Middle frontal gyrus (tissue), 1 donor: Measurements from ENCODE around the gene NEK7.
"Not testable (repeated sequence)": the region's sequence is repeated elsewhere in the genome, so short reads cannot be mapped to it uniquely, and the experiment has no call there.

Experiments used
- DNase-seq: peaks from one replicate; pipeline ENCODE4 v3.0.0-alpha.2; 2015; ENCODE audit warnings: low spot score; ENCODE audit errors: extremely low spot score

NEK7 gene

DNA sequence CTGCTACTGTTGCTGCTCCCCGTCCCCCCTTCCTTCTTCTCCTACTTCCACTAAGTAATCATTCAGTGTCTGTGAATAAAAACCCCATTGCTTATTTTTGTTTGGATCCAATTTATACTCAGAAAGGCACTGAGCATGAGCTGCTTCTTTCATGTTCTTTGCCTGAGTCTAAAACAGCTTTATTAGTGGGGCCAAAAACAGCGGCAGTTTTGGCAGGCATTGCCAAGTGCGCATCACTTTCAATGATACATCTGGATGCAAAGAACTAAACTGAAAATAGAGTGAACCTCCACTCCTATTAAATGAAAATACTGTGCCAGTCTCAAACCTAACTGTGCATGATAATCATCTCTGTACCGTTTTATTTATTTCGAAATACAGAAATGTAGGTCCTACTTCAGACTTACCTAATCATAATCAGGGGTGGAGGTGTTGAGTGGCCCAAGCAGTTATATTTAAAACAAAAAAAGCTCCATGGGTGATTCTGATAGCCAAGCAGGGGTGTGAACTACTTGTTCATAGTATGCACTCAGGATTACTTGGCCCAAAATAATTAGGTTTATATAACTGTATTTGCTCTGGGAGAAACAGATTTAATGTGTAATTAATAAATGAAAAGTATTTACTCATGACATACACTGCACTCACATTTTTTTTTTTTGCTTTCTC, 48.4 kb downstream of the NEK7 start:
- DNase-seq: no peak

DNA sequence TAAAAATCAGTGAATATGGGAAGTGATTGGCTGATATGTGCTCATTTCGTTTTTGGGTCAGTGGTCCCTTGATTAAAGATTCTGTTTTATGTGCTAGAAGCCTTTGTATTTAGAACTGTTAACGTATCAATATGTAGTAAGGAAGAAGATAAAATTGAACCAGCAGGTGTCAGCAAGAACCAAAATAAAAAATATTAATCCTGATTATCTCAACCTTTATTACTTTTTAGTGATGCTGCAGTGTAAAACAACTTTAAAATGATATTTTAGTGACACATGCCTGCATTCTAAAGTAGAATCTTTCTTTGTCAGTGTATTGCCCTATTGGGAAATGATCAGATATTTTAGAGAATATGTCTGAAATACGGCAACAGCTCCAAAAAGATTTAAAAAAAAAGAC, 49.5 kb downstream of the NEK7 start:
- no peak for DNase-seq

DNA sequence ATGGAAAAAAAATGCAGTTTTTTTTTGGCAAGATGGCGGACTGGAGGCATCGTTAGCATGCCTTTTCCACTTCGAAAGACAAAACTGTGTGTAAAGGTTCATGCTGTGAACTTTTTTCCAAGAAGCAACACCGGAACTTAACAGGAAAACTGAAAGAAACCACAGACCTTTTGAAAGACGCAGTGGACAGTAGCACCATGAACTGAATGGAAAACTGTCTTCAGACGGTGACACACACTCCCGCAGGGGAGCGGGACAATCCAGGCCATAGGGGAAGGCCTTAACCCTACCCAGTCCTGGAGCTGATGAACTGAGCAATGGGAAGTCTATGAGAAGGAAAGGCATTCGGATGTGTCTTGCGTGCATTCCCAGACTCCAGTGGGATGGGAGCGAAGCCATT, 54.9 kb downstream of the NEK7 start:
- no peak for DNase-seq

DNA sequence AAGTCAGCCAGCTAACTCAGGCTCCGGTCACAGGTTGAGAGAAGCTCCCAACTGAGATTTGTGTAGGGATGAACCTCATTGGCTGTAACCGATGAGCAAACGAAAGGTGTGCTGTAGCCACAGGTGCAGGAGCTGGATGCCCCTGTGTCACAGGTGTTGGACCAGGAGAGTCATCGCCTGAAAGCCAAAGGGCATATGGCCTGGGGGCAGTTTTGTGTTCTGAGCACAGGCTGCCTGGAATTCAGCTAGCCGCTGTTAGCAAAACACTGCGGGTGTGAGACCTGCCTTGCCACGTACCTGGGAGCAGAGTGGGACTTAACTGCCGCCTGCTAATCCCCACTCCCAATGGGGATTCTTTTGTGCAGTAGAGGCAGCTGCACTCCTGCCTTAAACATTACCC, 55.3 kb downstream of the NEK7 start:
- no peak for DNase-seq

DNA sequence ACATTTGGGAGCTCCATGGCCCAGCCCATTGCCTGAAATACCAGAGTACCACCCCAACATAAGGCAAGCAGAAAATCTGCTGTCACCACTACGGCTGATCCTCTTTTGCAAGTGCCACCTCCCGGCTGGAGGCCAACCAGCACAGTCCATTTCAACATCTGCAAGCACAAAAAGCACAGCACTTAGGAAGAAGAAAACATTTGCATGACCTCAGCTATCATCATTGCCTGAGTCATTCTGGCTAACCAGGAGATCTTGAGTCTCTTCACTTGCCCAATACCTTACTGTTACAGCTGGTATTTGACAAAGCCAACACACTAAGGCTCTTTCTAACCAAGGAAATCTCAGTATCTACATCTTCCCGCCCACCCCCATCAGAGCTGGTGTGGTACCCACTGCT, 55.9 kb downstream of the NEK7 start:
- DNase-seq: no peak

DNA sequence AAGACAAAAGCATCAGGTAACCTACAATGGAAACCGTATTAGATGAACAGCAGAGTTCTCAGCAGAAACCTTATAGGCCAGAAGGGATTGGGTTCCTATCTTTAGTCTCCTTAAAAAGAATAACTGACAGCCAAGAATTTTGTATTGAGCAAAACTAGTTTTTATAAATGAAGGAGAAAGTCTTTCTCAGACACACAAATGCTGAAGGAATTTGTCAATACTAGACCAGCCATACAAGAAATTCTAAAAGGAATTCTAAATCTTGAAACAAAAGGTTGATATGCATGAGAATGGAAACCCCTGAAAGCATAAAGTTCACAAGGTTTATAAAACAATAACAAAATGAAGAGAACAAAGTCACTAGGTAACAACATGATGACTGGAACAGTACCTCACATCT, 58.1 kb downstream of the NEK7 start:
- no peak for DNase-seq

DNA sequence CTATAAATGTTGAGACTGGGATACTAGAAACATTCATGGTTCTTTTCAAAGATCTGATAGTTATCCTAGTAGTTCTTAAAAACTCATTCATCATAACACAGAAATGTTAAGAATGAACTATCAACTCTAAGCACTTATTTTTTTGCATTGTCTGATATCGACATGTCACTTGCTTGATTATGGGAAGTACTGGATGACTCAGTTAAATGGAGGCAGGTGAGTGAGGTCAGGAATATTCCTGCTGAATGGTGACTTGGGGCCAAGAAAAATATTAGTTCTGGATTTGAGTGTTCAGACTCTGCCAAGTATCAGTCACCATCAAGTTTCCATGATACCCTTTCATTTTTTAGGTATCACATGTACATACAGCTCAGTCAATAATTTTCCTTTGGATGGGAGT, 63.6 kb downstream of the NEK7 start:
- no peak for DNase-seq

DNA sequence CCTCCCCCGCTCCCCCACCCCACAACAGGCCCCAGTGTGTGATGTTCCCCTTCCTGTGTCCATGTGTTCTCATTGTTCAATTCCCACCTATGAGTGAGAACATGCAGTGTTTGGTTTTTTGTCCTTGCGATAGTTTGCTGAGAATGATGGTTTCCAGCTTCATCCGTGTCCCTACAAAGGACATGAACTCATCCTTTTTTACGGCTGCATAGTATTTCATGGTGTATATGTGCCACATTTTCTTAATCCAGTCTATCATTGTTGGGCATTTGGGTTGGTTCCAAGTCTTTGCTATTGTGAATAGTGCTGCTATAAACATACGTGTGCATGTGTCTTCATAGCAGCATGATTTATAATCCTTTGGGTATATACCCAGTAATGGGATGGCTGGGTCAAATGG, 70.2 kb downstream of the NEK7 start:
- not testable (repeated sequence) for DNase-seq

DNA sequence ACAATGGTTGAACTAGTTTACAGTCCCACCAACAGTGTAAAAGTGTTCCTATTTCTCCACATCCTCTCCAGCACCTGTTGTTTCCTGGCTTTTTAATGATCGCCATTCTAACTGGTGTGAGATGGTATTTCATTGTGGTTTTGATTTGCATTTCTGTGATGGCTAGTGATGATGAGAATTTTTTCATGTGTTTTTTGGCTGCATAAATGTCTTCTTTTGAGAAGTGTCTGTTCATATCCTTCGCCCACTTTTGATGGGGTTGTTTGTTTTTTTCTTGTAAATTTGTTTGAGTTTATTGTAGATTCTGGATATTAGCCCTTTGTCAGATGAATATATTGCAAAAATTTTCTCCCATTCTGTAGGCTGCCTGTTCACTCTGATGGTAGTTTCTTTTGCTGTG, 70.7 kb downstream of the NEK7 start:
- not testable (repeated sequence) for DNase-seq

DNA sequence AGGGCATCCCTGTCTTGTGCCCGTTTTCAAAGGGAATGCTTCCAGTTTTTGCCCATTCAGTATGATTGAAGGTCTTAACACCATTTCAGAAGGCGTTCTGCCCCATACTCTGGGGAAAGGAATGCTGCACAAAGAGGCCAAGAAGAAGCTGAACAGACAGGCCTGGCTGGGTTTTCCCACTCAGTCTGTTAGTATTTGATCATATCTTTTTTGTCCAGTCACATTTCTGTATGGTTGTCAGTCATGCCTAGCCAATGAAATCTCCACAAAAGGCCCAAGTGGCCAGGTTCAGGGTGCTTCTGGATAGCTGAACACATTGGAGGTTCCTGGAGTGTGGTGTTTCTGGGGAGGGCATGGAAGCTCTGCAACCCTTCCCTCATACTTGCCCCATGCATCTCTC, 72.1 kb downstream of the NEK7 start:
- DNase-seq: no peak

DNA sequence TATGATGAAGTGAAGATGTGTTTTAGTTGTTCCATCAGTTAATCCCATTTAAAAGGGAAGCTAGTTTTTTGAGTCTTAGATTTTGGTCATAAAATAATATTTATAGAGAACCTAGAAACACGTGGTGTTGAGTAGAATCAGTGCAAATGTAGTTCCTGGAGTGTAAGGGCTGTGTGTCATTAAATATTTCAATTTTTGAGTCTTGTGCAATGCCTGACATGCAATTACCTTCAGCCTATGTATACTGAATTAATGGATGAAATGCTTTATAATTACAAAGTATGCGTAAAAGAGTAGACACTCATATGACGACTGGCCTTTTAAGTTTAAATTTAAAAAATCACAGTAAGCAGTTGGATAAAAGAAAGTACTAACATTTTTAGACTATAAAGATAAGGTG, 75.0 kb downstream of the NEK7 start:
- DNase-seq: no peak

DNA sequence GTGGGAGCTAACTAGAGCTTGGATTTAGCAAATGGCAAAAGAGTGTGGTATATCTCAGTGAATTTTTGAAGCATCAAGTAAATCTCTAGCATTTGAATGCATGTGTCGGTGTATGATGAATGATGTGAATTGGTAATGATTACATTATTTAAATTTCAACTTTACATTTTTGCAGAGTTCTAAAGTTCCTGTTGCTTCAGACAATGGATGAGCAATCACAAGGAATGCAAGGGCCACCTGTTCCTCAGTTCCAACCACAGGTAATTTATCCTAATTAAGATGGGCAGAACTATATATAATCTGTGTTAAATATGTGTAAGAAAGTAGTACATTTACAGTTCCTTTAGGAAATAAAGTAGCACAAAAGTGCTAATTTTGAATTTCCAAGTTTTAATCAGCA, 75.6 kb downstream of the NEK7 start:
- DNase-seq: no peak

DNA sequence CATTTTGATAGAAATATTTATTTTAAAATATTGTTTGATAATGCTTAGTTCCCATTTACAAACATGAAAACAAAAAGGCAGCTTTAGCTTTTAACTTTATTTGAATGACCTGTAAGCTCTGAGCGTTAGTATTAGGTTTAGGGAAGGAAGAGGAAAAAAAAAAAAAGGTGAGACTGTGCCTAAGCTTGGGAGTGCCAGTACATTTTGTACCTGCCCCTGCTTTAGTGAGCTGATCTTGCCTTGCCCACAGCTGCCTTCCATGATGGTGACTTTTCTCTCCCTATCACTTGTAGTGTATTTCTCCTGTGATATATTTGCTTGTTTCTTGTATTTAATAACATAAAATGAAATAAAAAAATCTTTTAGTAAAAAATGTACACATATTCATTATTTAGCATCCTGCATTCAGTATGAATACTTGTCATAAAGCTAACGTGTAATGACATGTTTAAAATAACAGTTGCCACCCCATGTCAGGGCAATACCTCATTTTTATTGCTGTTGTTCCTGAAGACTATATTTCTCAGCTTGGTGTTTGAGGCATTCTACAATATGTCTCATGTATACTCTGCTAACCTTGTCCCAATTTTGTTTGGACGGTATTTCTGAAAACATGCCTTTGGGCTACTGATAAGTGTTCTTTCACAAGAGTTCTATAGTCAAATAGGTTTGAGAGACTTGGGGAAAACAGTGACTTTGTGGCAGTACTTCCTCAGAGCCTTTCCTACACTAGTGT, 76.3 kb downstream of the NEK7 start:
- DNase-seq: no peak

DNA sequence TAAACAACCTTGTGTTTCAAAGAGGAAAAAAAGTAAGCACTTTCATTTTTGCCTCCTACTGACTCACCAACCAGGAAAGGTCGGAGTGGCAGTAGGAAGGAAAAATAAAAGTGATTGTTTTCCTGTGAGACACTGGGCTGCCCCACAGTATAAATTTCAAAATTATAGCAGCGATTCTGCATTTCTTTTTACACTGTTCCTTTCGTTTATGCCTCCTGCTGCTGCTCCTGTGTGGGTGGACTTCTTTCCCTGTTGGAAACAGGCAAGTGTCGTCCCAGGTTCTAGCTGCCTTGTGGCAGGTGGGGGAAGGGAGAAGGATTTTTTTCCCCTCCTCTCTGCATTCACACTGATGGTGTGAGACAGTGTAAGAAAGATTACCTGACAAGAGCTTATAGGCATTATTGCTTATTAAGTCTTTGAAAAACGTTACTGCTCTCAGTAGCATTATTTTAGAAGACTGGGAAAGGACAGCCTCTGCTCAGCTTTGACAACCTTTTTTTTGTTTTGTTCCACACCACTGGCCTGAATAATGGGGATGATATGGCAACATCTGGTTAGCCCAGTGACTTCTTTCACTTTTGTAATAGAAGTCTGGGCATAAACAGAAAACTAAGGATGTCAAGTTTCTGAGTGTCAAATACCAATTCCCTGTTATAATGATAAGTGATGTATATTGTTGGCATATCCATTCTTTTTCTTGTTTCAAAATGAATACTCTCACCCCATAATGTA, 77.9 kb downstream of the NEK7 start:
- no peak for DNase-seq

DNA sequence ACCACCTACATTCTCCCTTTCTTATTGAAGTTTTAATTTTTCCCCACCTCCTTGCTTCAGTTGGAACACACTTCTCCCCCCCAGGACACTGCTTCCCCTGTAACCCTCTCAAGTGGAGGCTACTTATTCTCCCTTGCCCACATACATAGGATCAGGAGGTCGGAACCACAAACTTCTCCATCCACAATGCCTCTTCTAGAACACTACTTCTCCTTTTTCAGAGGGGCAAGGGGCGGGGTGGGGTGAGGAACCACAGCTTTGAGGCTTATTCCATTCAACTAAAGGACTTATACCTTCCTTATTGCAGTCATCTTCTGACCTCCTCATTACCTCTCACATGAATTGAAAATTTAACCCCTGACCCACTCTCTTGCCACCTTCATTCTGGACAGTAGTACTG, 81.3 kb downstream of the NEK7 start:
- DNase-seq: no peak

DNA sequence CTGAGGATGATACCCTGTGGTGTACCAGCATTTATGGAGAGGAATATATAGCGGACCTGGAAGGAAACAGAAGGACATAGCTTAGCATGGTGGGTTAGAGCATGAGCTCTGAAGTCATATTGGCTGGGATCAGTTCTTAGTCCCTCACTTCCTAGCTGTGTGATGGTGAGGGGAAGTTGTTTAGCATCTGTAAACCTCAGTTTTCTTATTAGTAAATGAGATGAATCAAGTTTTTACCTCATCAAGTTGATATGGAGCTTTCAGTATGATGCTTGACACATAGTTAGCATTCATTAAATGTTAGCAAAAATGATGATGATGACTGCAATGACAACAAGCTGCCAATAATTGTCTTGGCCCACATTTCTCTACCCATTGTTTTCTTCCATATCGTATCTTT, 84.8 kb downstream of the NEK7 start:
- no peak for DNase-seq

DNA sequence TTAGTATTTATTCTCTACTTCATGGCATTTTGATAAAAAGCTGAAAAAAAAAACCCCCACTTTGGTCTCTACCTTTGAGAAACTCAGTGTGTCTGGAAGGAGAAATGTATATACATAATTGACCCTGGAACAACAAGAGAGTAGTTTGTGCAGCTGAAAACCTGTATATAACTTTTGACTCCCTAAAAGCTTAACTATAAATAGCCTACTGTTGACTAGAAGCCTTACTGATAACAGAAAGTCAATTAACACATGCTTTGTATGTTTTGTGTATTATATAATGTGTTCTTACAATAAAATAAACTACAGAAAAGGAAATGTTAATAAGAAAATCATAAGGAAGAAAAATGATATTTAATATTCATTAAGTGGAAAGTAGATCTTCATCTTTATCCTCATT, 88.0 kb downstream of the NEK7 start:
- DNase-seq: no peak

DNA sequence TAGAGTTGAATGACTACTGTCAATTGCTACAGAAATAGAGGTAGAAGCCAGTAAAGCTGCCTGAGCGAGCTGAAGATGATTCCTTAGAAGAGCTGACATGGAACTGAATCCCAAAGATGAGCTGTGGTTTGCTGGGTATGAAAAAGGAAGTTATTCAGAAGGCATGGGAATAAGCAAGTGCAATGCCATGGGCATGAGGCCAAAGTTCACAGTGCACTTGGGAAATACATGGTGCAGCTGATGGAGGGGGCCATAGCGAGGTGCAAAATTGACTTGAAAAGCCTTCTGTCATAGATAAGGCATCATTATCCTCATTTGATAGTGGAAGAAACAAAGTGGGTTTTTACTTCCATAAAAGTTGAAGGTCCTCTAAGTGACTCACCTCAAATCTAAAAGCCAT, 88.6 kb downstream of the NEK7 start:
- no peak for DNase-seq

DNA sequence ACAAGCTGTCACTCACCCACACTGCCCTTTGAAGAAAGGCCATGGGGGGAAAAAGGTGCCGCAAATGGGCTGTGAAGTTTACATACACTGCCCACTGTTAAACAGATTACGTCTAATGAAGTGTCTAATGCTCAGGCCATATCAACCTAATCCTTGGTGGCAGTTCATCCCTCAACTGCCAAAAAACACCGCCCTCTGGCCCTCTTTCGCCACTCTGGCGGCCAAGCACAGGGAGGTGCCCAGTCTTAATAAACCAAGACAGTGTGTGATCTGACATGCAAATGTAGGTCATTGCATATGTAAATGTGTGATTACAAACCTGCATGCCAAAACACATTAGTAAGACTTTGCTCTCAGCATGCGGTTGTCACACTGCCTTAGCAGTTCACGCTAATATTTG, 89.5 kb downstream of the NEK7 start:
- no peak for DNase-seq

DNA sequence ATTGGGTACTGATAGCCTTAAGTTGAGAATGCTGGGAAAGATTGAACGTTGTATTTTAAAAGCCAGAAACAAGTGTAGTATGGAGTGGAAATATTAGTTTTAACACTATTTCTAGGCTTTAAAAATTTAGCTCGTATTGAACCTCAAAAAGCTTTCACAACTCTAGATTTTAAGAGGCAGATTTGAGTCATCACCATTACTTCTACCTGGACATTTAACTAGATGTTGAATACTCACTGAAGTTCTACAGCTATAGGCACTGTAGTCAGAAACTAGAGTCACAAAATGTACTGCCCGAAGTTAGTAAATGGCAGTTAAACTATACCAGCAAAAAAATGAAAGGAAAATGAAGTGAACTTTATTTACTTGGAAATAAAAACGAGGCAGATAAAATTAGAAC, 96.5 kb downstream of the NEK7 start:
- no peak for DNase-seq

DNA sequence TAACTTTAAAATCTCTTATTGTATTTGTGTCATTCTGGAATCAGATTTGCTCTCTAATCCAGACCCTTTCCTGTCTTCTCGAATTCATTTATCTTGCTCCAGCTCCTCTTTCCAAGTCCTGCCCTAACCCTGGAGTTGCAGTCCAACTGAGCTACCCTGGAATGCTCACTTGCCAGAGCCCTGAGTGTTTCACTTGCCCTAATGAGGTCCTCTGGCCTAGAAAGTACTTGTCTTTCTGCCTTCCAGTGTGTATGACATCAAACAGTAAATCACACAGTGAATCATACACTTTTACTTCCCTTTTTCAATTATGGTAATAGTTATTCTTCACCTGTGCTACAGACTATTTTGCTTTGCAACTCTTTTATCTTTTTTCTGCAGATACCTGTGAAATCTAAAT, 96.9 kb downstream of the NEK7 start:
- DNase-seq: no peak

DNA sequence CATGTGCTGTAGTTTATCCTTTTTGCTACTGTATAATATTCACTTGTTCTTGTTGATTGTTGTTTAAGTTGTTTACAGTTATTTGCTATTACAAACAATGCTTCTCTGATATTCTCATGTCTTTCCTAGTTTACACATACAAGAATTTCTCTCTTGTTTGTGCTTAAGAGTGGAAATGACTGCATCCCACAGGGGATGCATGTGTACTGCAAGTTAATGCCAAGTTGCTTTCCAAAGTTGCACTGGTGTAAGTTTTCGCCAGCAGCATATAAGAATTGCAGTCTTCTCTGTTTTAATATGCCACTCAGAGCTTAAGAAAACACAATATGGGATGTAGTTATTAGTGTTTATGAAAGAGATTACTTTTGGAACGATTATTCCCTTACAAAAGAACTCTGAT, 97.7 kb downstream of the NEK7 start:
- DNase-seq: no peak

DNA sequence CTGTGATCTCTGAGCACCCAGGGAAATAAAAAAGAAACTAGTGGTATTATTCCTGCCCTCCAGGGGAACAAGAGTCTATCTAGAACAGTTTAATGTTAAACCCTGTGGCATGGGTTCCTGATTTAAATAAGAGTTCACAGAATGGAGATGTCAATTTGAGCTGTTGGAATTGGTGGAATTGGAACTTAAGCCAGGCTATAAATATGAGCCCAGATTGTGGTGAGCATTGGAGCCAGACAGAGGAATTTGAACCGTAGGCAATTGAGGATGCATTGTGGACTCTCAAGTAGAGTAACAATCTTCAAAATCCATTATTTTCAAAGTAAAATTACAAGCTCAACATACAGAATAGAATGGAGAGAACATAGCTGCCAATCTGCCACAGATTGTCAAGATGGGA, 98.2 kb downstream of the NEK7 start:
- DNase-seq: no peak
